Measurements from ENCODE around the gene VPS39. TPM values are rescaled to one million over a fixed set of nuclear protein-coding genes. Genes with fewer than 3 reads are reported as not detected.

Gene VPS39
- polyA plus RNA-seq, 1 donor (not counting 4 experiments of a cell fraction or from before 2014, with no cell fraction given): 29.7 TPM

GRCh38 chr15:42213511-42213910 lies 5.4 kb upstream of the VPS39 start:
- H3K9me1 ChIP-seq (ENCODE audit: control insufficient read depth, extremely low read depth, insufficient read depth, low read length): no peaks in the 10 kb centered on the region
- H3K79me2 ChIP-seq (ENCODE audit: control insufficient read depth, insufficient read depth, low read length): no peaks in the 10 kb centered on the region
- no peak overlapping the region for H3K4me3 ChIP-seq (ENCODE audit: control insufficient read depth in 2 of 3, extremely low read depth in 1 of 3, insufficient read depth in 2 of 3, low read depth in 1 of 3, low read length in 3 of 3)
- H3K27ac ChIP-seq (ENCODE audit: control insufficient read depth, insufficient read depth, low read length): no peak overlapping the region
- FAIRE-seq (no peak), DNase-seq (ENCODE audit: low read depth, low spot score) (no peak)
- no peak overlapping the region for H2AFZ ChIP-seq (ENCODE audit: control insufficient read depth, low read length)
- H3K9me3 ChIP-seq (ENCODE audit: control insufficient read depth, low read depth, low read length): no peaks in the 10 kb centered on the region
- H4K20me1 ChIP-seq (ENCODE audit: control insufficient read depth, extremely low read depth, insufficient read depth, low read length): no peaks in the 10 kb centered on the region
- no peak overlapping the region for H3K9ac ChIP-seq (ENCODE audit: control insufficient read depth, extremely low read depth, insufficient read depth, low read length)
- peaks cover 10 to 12% of the 10 kb centered on the region in 2 experiments for H3K36me3 ChIP-seq (ENCODE audit: control insufficient read depth in 2 of 2, extremely low read depth in 1 of 2, insufficient read depth in 2 of 2, low read length in 2 of 2)
- H3K4me1 ChIP-seq (ENCODE audit: control insufficient read depth, extremely low read depth, insufficient read depth, low read length): peaks cover 2% of the 10 kb centered on the region
- dilution Hi-C loops (cut with MboI; ENCODE audit: extremely low pct_ligation_motif_present, low sequenced_read_pairs): no loop called here
- no peaks in the 10 kb centered on the region for H3K27me3 ChIP-seq (ENCODE audit: control insufficient read depth, extremely low read depth, insufficient read depth, low read length)
- H3K4me2 ChIP-seq (ENCODE audit: control insufficient read depth, extremely low read depth, insufficient read depth, low read depth, low read length): no peak overlapping the region
- no peak for TF ChIP-seq CTCF (optimal IDR thresholded peaks at IDR 0.05 in 1 of 3, IDR thresholded peaks at IDR 0.05 in 1 of 3, conservative IDR thresholded peaks at IDR 0.05 in 1 of 3; ENCODE audit: extremely low read depth in 1 of 3, insufficient read depth in 2 of 3, low read length in 3 of 3)
- TF ChIP-seq EZH2 (IDR thresholded peaks at IDR 0.05; ENCODE audit: low read length): no peak

- Histone ChIP-seq H3K36me3 (ENCODE audit: control insufficient read depth in 2 of 2, extremely low read depth in 1 of 2, insufficient read depth in 2 of 2, low read length in 2 of 2) (peaks cover 9% of the 10 kb centered on the region in 2 experiments), H3K27ac (ENCODE audit: control insufficient read depth, insufficient read depth, low read length) (no peak overlapping the region), H3K4me1 (ENCODE audit: control insufficient read depth, extremely low read depth, insufficient read depth, low read length) (peaks cover 11% of the 10 kb centered on the region), H4K20me1 (ENCODE audit: control insufficient read depth, extremely low read depth, insufficient read depth, low read length) (no peaks in the 10 kb centered on the region), H3K9ac (ENCODE audit: control insufficient read depth, extremely low read depth, insufficient read depth, low read length) (no peak overlapping the region), H3K4me3 (ENCODE audit: control insufficient read depth in 2 of 3, extremely low read depth in 1 of 3, insufficient read depth in 2 of 3, low read depth in 1 of 3, low read length in 3 of 3) (no peak overlapping the region), H3K9me1 (ENCODE audit: control insufficient read depth, extremely low read depth, insufficient read depth, low read length) (peaks cover 4% of the 10 kb centered on the region), H3K9me3 (ENCODE audit: control insufficient read depth, low read depth, low read length) (no peaks in the 10 kb centered on the region), H3K4me2 (ENCODE audit: control insufficient read depth, extremely low read depth, insufficient read depth, low read depth, low read length) (no peak overlapping the region), H2AFZ (ENCODE audit: control insufficient read depth, low read length) (no peak overlapping the region), H3K79me2 (ENCODE audit: control insufficient read depth, insufficient read depth, low read length) (peaks cover 24% of the 10 kb centered on the region), H3K27me3 (ENCODE audit: control insufficient read depth, extremely low read depth, insufficient read depth, low read length) (no peaks in the 10 kb centered on the region)
- FAIRE-seq (no peak), DNase-seq (ENCODE audit: low read depth, low spot score) (no peak)
- dilution Hi-C loops (cut with MboI; ENCODE audit: extremely low pct_ligation_motif_present, low sequenced_read_pairs): no loop called here
- TF ChIP-seq EZH2 (IDR thresholded peaks at IDR 0.05; ENCODE audit: low read length) (no peak), CTCF (optimal IDR thresholded peaks at IDR 0.05 in 1 of 3, IDR thresholded peaks at IDR 0.05 in 1 of 3, conservative IDR thresholded peaks at IDR 0.05 in 1 of 3; ENCODE audit: extremely low read depth in 1 of 3, insufficient read depth in 2 of 3, low read length in 3 of 3) (no peak)
Measured at GRCh38 chr15:42210696-42211095, 2.6 kb upstream of the VPS39 start.
